ENCODE measurements around the gene SELENOS. TPM values are rescaled to one million over a fixed set of nuclear protein-coding genes. Genes with fewer than 3 reads are reported as not detected.
"Not testable (repeated sequence)": the region's sequence is repeated elsewhere in the genome, so short reads cannot be mapped to it uniquely, and the experiment has no call there.

SELENOS gene
- total RNA-seq, 2 experiments from 2014 or later, result 27.3 to 29.4 TPM

DNA sequence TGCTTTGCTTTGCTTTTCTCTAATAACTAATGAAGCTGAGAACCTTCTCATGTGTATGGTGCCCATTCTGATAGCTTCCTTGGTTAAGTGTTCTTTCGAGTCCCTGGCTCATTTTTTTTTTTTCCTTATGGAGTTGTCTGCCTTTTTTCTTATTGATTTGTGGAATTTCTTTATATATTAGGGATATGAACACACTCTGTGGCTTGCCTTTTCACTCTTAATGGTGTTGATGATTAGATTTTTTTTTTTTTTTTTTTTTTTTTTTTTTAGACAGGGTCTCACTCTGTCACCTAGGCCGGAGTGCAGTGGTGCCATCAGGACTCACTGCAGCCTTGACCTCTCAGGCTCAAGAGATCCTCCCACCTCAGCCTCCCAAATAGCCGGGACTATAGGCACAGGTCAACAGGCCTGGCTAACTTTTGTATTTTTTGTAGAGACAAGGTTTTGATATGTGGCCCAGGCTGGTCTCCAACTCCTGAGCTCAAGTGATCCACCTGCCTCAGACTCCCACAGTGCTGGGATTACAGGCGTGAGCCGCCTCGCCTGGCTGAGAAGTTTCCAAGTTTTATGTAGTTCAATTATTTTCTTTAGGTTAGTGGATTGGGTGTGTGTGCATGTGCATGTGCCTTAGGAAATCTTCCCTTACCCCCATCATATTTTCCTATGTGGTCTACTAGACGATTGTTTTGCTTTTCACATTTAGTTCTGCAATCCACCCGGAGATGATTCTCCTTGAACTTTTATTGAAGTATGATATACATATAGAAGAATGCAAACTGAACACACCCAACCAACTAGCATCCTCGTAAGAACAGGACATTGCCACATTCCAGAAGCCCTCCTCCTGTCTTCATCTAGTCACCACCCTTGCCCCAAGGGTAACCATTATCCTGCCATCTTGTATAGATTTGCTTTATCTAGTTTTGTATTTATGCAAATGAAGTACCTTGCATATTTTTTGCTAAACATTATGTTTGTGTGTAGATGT is 19.4 kb upstream of the SELENOS start:
- Mint-ChIP-seq H3K27me3 (no peaks in the 10 kb centered on the region), H3K4me1 (peaks cover 34% of the 10 kb centered on the region), H3K9me3 (no peaks in the 10 kb centered on the region)

DNA sequence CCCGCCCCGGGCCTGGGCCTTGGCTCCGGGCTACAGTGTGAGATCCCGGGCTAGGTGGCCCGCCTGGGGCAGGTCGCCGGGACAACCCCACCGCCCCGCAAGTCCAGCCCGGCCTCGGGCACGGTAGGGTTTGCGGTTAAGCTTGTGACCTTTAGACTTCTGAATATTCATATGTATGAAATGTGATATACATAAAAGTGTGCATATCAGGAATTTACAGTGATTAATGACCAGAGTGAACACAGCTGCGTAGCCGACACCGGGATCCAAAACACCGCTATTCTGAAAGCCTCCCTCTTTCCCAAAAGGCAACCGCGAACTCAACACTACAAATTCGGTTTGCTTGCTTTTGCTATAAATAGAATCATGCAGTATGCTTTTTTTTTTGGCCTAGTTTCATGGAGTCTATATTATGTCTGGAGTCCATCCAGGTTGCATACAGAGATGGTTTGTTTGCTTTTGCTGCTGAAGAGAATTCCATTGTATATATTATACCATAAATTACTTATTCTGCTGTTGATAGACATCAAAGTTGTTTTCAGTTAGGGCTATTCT is 18.4 kb upstream of the SELENOS start:
- no peaks in the 10 kb centered on the region for H3K27me3 Mint-ChIP-seq
- peak overlapping the region; percentile 97 for H3K27ac Mint-ChIP-seq
- H3K36me3 Mint-ChIP-seq, result peaks cover 33% of the 10 kb centered on the region
- H3K4me3 Mint-ChIP-seq, result peak overlapping the region; percentile 97
- DNase-seq, result no peak
- H3K9me3 Mint-ChIP-seq, result no peaks in the 10 kb centered on the region
- peaks cover 36% of the 10 kb centered on the region for H3K4me1 Mint-ChIP-seq

More for the DNA sequence above, 19.4 kb upstream of the SELENOS start:
- no peak for DNase-seq
- Mint-ChIP-seq H3K36me3 (peaks cover 27% of the 10 kb centered on the region), H3K4me3 (peak overlapping the region; percentile 97), H3K27ac (no peak overlapping the region)

GRCh38 chr15:101294731-101295606 is 17.7 kb upstream of the SELENOS start, which contains the start of gene SNRPA1:
Gene SNRPA1, minus strand, starts transcription at chr15:101295248. Its CDS starts 70 bp downstream, at chr15:101295178.
- Mint-ChIP-seq H3K36me3 (peaks cover 37% of the 10 kb centered on the region), H3K4me1 (peaks cover 41% of the 10 kb centered on the region), H3K27ac (peak within 1 kb of the TSS; percentile 97), H3K9me3 (no peaks in the 10 kb centered on the region), H3K27me3 (no peaks in the 10 kb centered on the region), H3K4me3 (peak within 1 kb of the TSS; percentile 97)
- peak; percentile 99 for DNase-seq

DNA sequence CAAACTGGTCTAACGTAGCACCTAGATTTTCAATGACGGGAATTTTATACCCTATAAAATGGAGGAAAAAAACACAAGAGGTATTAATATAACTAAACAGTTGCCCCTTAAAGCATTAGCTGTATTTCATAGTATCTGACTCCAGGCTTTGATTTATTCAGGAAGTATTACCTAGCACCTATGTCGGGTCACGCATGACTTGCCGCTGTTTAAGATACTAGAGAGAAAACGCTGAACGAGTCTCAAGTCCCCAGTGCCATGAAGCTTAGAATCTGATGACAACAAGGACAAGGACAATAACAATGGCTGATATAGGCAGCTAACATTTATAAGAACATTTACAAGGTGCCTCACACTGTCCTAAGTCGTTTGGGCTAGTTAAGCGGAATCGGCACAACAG is 15.8 kb upstream of the SELENOS start:
- Mint-ChIP-seq H3K27me3 (no peaks in the 10 kb centered on the region), H3K4me3 (peak overlapping the region; percentile 97), H3K4me1 (peaks cover 49% of the 10 kb centered on the region), H3K9me3 (no peaks in the 10 kb centered on the region), H3K27ac (peak overlapping the region; percentile 97), H3K36me3 (peaks cover 50% of the 10 kb centered on the region)
- no peak for DNase-seq

DNA sequence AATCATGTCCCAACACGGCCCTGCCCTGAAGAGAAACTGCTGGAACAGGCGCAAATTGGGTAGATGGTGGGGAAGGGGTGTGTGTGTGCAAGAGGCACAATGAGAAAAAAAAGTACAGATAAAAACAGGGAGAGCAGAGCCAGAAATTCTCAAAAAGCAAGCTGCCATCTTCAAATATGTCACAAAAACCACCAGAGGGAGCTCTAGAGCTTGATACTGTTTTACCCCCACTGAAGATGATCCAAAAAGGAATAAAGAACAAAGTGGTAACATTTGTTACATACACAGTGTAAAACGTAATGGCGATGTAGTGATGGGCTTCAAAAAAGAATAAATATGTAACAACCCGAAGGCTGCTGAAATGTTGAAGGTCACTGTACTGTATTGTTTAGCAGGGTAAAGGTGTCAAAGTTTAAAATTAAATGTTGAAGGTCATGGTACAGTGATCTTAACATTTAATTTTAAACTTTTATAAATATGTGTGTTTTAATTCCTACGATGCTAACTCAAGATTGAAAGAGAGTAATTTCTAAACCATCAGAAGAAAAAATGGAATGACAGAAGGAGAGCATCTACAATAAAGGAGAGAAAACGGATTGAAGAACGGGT is 11.7 kb upstream of the SELENOS start:
- no peak overlapping the region for H3K27ac Mint-ChIP-seq
- no peaks in the 10 kb centered on the region for H3K27me3 Mint-ChIP-seq
- peaks cover 71% of the 10 kb centered on the region for H3K36me3 Mint-ChIP-seq
- H3K4me1 Mint-ChIP-seq, result peaks cover 50% of the 10 kb centered on the region
- H3K9me3 Mint-ChIP-seq, result no peaks in the 10 kb centered on the region
- H3K4me3 Mint-ChIP-seq, result no peak overlapping the region
- DNase-seq, result no peak

- H3K4me3 Mint-ChIP-seq, H3K9me3 Mint-ChIP-seq, H3K27me3 Mint-ChIP-seq, DNase-seq, H3K27ac Mint-ChIP-seq: not testable (repeated sequence)
- H3K36me3 Mint-ChIP-seq, result peaks cover 62% of the 10 kb centered on the region
- H3K4me1 Mint-ChIP-seq, result peaks cover 39% of the 10 kb centered on the region
Measured at GRCh38 chr15:101287342-101287741, 10.1 kb upstream of the SELENOS start.

- peaks cover 57% of the 10 kb centered on the region for H3K36me3 Mint-ChIP-seq
- H3K4me3 Mint-ChIP-seq, result no peak overlapping the region
- no peaks in the 10 kb centered on the region for H3K27me3 Mint-ChIP-seq
- H3K27ac Mint-ChIP-seq, result no peak overlapping the region
- peaks cover 31% of the 10 kb centered on the region for H3K4me1 Mint-ChIP-seq
- DNase-seq, result no peak
- no peaks in the 10 kb centered on the region for H3K9me3 Mint-ChIP-seq
Measured at GRCh38 chr15:101286471-101287114, 9.3 kb upstream of the SELENOS start.

DNA sequence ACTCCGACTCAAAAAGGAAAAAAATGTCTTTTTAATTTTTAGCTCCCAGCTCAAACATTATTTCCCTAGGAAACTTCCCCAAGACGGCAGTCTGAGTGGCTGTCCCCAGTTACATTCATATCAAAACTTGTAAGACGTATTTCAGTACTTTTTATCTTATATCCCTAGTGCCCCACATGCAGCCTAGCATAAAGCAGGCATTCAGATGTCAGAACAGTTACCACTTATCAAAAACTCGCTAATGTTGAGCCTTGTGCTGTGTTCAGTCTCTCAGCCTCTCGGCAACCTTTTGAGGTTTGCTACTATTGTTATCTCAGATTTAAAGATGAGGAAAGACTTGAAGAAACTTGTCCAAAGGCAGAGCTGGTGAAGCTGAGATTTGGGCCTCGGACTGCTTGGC is 6.6 kb upstream of the SELENOS start:
- Mint-ChIP-seq H3K27ac (no peak overlapping the region), H3K4me3 (no peak overlapping the region), H3K27me3 (no peaks in the 10 kb centered on the region), H3K36me3 (peaks cover 53% of the 10 kb centered on the region), H3K4me1 (peaks cover 18% of the 10 kb centered on the region), H3K9me3 (no peaks in the 10 kb centered on the region)
- DNase-seq, result no peak

DNA sequence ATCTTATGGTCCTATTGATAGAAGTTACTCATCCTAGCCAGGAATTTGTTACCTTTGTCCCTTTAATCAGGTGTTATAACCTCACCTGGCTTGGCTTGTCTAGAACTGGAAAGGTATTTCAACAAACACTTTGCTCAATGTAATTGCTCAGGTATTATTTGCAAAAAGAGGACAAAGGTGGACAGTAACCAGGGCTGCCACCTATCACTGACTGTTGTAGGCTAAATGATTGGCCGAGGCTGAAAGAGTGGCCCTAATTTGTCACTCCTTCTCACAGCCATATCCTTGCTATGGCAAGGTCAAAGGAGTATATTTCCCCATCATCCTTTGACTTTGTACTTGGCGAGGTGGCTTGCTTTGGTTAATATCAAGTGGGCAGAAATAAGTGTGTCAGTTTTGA is 2.7 kb upstream of the SELENOS start:
- Mint-ChIP-seq H3K4me1 (peaks cover 20% of the 10 kb centered on the region), H3K27me3 (no peaks in the 10 kb centered on the region), H3K36me3 (peaks cover 37% of the 10 kb centered on the region), H3K9me3 (no peaks in the 10 kb centered on the region), H3K27ac (peak overlapping the region; percentile 28), H3K4me3 (no peak overlapping the region)
- DNase-seq, result no peak

- Mint-ChIP-seq H3K27ac (peak overlapping the region; percentile 72), H3K4me3 (peak overlapping the region; percentile 80), H3K9me3 (no peaks in the 10 kb centered on the region), H3K36me3 (peaks cover 38% of the 10 kb centered on the region), H3K27me3 (no peaks in the 10 kb centered on the region), H3K4me1 (peaks cover 24% of the 10 kb centered on the region)
- DNase-seq, result no peak
Measured at GRCh38 chr15:101277943-101278564, 769 bp upstream of the SELENOS start.

DNA sequence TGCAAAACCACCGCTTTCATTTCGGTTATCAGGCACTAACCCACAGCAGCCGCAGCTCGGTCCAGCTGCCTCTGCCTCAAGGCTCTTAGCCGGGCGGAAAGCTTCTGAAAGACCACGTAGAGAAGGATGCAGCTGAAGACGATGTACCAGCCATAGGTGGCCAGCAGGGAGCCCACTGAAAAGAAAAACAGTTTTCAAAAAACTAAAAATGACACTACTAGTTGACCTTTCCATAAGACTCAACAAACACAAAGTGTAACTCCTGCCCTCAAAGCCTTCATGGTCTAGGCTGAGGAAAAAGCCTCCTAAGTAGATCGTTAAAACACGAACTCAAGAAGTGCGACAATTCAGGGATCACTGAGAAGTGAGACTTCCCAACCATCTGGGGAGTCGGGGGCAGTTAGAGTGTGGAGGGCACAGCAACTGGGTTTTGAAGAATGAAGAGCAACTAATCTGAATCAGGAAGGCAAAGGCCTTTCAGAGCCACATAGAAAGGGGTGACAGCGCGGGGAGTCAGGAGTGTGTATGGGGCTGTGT is 716 bp downstream of the SELENOS start:
- no peaks in the 10 kb centered on the region for H3K27me3 Mint-ChIP-seq
- DNase-seq, result peak; percentile 15
- H3K27ac Mint-ChIP-seq, result peak overlapping the region; percentile 88
- H3K4me1 Mint-ChIP-seq, result peaks cover 24% of the 10 kb centered on the region
- H3K9me3 Mint-ChIP-seq, result no peaks in the 10 kb centered on the region
- peak overlapping the region; percentile 99 for H3K4me3 Mint-ChIP-seq
- H3K36me3 Mint-ChIP-seq, result peaks cover 30% of the 10 kb centered on the region

GRCh38 chr15:101275018-101275417 is 2.3 kb downstream of the SELENOS start:
- H3K36me3 Mint-ChIP-seq, result peaks cover 25% of the 10 kb centered on the region
- peak overlapping the region; percentile 23 for H3K27ac Mint-ChIP-seq
- H3K27me3 Mint-ChIP-seq, result no peaks in the 10 kb centered on the region
- H3K9me3 Mint-ChIP-seq, result no peaks in the 10 kb centered on the region
- DNase-seq, result no peak
- H3K4me3 Mint-ChIP-seq, result no peak overlapping the region
- peaks cover 24% of the 10 kb centered on the region for H3K4me1 Mint-ChIP-seq

DNA sequence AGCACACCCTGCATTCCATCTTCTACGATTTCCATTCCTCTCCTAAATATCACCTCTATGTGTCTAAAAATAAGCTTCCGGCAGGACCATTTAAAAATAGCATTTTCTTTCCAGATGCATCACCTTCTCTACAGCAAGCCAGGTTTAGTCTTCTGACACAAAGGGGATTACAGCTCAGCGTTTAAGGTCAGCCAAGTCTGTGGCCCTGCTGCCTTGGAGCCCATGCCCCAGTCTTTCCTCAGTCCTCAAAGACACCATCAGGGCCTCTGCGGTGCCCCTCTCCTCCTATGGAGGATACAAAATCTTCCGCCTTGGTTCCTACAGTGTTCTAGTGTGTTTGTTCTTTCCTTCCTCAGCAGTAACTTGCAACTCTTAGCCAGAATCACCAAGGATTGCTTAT is 3.8 kb downstream of the SELENOS start:
- H3K27ac Mint-ChIP-seq, result no peak overlapping the region
- peaks cover 19% of the 10 kb centered on the region for H3K4me1 Mint-ChIP-seq
- DNase-seq, result no peak
- no peaks in the 10 kb centered on the region for H3K27me3 Mint-ChIP-seq
- peaks cover 19% of the 10 kb centered on the region for H3K36me3 Mint-ChIP-seq
- H3K4me3 Mint-ChIP-seq, result no peak overlapping the region
- H3K9me3 Mint-ChIP-seq, result no peaks in the 10 kb centered on the region
